Astrocyte (in vitro differentiated cells and primary cell): Measurements from ENCODE around the gene CILP2. TPM values are rescaled to one million over a fixed set of nuclear protein-coding genes. Genes with fewer than 3 reads are reported as not detected.

Experiments
- DNase-seq: peaks from one replicate; pipeline ENCODE4 v3.0.0-alpha.2; 2010; ENCODE audit warnings: low read depth
- FAIRE-seq: peaks from 2 replicates; lab custom pipeline; 2011; peaks lifted over from hg19 to GRCh38; lab: Jason Lieb, UNC
- H2AFZ ChIP-seq: 2 replicates; pipeline ENCODE4 v1.6.0; 2012; ENCODE audit warnings: low read depth, low read length, inconsistent platforms
- H3K27ac ChIP-seq: 2 replicates; pipeline ENCODE4 v1.5.1; 2011; ENCODE audit warnings: low read depth, low read length, inconsistent platforms
- H3K27me3 ChIP-seq: 2 replicates; pipeline ENCODE4 v1.6.0; 2011; ENCODE audit warnings: low read length, inconsistent platforms; ENCODE audit not compliant: insufficient read depth
- H3K36me3 ChIP-seq: 2 replicates; pipeline ENCODE4 v1.5.1; 2011; ENCODE audit warnings: low read length, inconsistent platforms; ENCODE audit not compliant: insufficient read depth
- H3K4me1 ChIP-seq: 2 replicates; pipeline ENCODE4 v1.5.1; 2011; ENCODE audit warnings: low read length, inconsistent platforms; ENCODE audit not compliant: insufficient read depth
- H3K4me2 ChIP-seq: 2 replicates; pipeline ENCODE4 v1.6.0; 2012; ENCODE audit warnings: low read length, inconsistent platforms
- H3K4me3 ChIP-seq: 2 replicates; pipeline ENCODE4 v1.5.1; 2011; ENCODE audit warnings: low read depth, mild to moderate bottlenecking, low read length, inconsistent platforms; ENCODE audit not compliant: insufficient read depth
- H3K79me2 ChIP-seq: 2 replicates; pipeline ENCODE4 v1.6.0; 2012; ENCODE audit warnings: mild to moderate bottlenecking, low read length, inconsistent platforms; ENCODE audit not compliant: insufficient read depth
- H3K9ac ChIP-seq: 2 replicates; pipeline ENCODE4 v1.6.0; 2012; ENCODE audit warnings: mild to moderate bottlenecking, low read length, inconsistent platforms
- H3K9me3 ChIP-seq: 2 replicates; pipeline ENCODE4 v1.5.1; 2012; ENCODE audit warnings: low read depth, mild to moderate bottlenecking, low read length, inconsistent platforms; ENCODE audit not compliant: insufficient read depth
- H4K20me1 ChIP-seq: 2 replicates; pipeline ENCODE4 v1.6.0; 2012; ENCODE audit warnings: low read length, inconsistent platforms; ENCODE audit not compliant: insufficient read depth
- H3K27ac Mint-ChIP-seq: one replicate; pipeline ENCODE4 v1.8.0; 2021; ENCODE audit warnings: mild to moderate bottlenecking, mixed read lengths; ENCODE audit not compliant: unreplicated experiment
- H3K27me3 Mint-ChIP-seq: one replicate; pipeline ENCODE4 v1.8.0; 2021; ENCODE audit warnings: low read depth, mixed read lengths; ENCODE audit not compliant: unreplicated experiment
- H3K36me3 Mint-ChIP-seq: one replicate; pipeline ENCODE4 v1.8.0; 2021; ENCODE audit warnings: low read depth, mixed read lengths; ENCODE audit not compliant: unreplicated experiment
- H3K4me1 Mint-ChIP-seq: one replicate; pipeline ENCODE4 v1.8.0; 2021; ENCODE audit warnings: low read depth, mixed read lengths; ENCODE audit not compliant: unreplicated experiment
- H3K4me3 Mint-ChIP-seq: one replicate; pipeline ENCODE4 v1.8.0; 2021; ENCODE audit warnings: mild to moderate bottlenecking, moderate library complexity, mixed read lengths; ENCODE audit not compliant: unreplicated experiment
- H3K9me3 Mint-ChIP-seq: one replicate; pipeline ENCODE4 v1.8.0; 2021; ENCODE audit warnings: mild to moderate bottlenecking, mixed read lengths; ENCODE audit not compliant: unreplicated experiment
- CTCF ChIP-seq: IDR thresholded peaks from 2 replicates; pipeline ENCODE4 v1.5.1; 2011; ENCODE audit warnings: low read depth, mild to moderate bottlenecking, inconsistent platforms, low read length, moderate library complexity; ENCODE audit not compliant: insufficient read depth
- EZH2 ChIP-seq: IDR thresholded peaks from 2 replicates; pipeline ENCODE4 v1.6.1; 2012; ENCODE audit warnings: mild to moderate bottlenecking, low read length, inconsistent platforms; ENCODE audit not compliant: insufficient read depth
- total RNA-seq: library from RNA; stranded (reverse); gene quantifications from 2 replicates; pipeline ENCODE4 v1.2.1, GENCODE V29; 2021

Gene CILP2
- total RNA-seq, 1 donor from 2014 or later = 3.9 TPM

GRCh38 chr19:19502808-19503602 lies 35.1 kb upstream of the CILP2 start:
- Histone ChIP-seq H3K4me1 (no peaks in the 10 kb centered on the region), H4K20me1 (peaks cover 20% of the 10 kb centered on the region), H3K36me3 (peaks cover 33% of the 10 kb centered on the region), H3K27me3 (no peaks in the 10 kb centered on the region), H2AFZ (no peak overlapping the region), H3K79me2 (peaks cover 1% of the 10 kb centered on the region), H3K9me3 (no peaks in the 10 kb centered on the region), H3K9ac (no peak overlapping the region), H3K4me3 (no peak overlapping the region), H3K4me2 (no peak overlapping the region), H3K27ac (no peak overlapping the region)
- TF ChIP-seq CTCF = no peak
- TF ChIP-seq EZH2 = no peak
- Mint-ChIP-seq H3K9me3 (no peaks in the 10 kb centered on the region), H3K27ac (no peak overlapping the region), H3K4me3 (no peak overlapping the region), H3K36me3 (peaks cover 14% of the 10 kb centered on the region), H3K27me3 (no peaks in the 10 kb centered on the region), H3K4me1 (no peaks in the 10 kb centered on the region)
- no peak for DNase-seq
- no peak for FAIRE-seq

- Mint-ChIP-seq H3K4me1 (no peaks in the 10 kb centered on the region), H3K4me3 (no peak overlapping the region), H3K9me3 (no peaks in the 10 kb centered on the region), H3K27ac (no peak overlapping the region), H3K27me3 (no peaks in the 10 kb centered on the region), H3K36me3 (peaks cover 16% of the 10 kb centered on the region)
- Histone ChIP-seq H2AFZ (no peak overlapping the region), H3K27ac (no peak overlapping the region), H3K79me2 (no peaks in the 10 kb centered on the region), H4K20me1 (peaks cover 16% of the 10 kb centered on the region), H3K4me3 (no peak overlapping the region), H3K4me2 (no peak overlapping the region), H3K27me3 (no peaks in the 10 kb centered on the region), H3K9ac (no peak overlapping the region), H3K36me3 (peaks cover 31% of the 10 kb centered on the region), H3K4me1 (no peaks in the 10 kb centered on the region), H3K9me3 (no peaks in the 10 kb centered on the region)
- no peak for TF ChIP-seq CTCF
- no peak for TF ChIP-seq EZH2
- DNase-seq = no peak
- no peak for FAIRE-seq
Observed at GRCh38 chr19:19504754-19505668, 33.1 kb upstream of the CILP2 start.
